Neural crest cell (in vitro differentiated cells): ENCODE measurements around the gene RADIL. TPM values are rescaled to one million over a fixed set of nuclear protein-coding genes. Genes with fewer than 3 reads are reported as not detected.

ENCODE experiments used
- DNase-seq: peaks from one replicate; pipeline ENCODE4 v3.0.0; 2021; ENCODE audit warnings: low read depth, mixed read lengths, low spot score
- H3K27ac Mint-ChIP-seq: one replicate; pipeline ENCODE4 v1.8.0; 2021; ENCODE audit warnings: mild to moderate bottlenecking, mixed read lengths; ENCODE audit not compliant: unreplicated experiment
- H3K27me3 Mint-ChIP-seq: 2 replicates; pipeline ENCODE4 v1.8.0; 2021; ENCODE audit warnings: low read depth, mild to moderate bottlenecking, mixed read lengths
- H3K36me3 Mint-ChIP-seq: 2 replicates; pipeline ENCODE4 v1.8.0; 2021; ENCODE audit warnings: low read depth, mild to moderate bottlenecking, mixed read lengths
- H3K4me1 Mint-ChIP-seq: 2 replicates; pipeline ENCODE4 v1.8.0; 2021; ENCODE audit warnings: mixed read lengths
- H3K4me3 Mint-ChIP-seq: one replicate; pipeline ENCODE4 v1.8.0; 2021; ENCODE audit warnings: mild to moderate bottlenecking, mixed read lengths
- H3K9me3 Mint-ChIP-seq: 2 replicates; pipeline ENCODE4 v1.8.0; 2021; ENCODE audit warnings: mixed read lengths
- CTCF ChIP-seq: fragments of 200-600 bp; sonication (generic); conservative IDR thresholded peaks from 2 replicates; pipeline ENCODE4 v1.5.0; 2021; ENCODE audit warnings: antibody characterized with exemption, mild to moderate bottlenecking
- total RNA-seq: library from RNA; stranded (reverse); gene quantifications from 2 replicates; pipeline ENCODE4 v1.2.1, GENCODE V29; 2021

The RADIL gene
- total RNA-seq, 1 donor from 2014 or later = 13.8 TPM

GRCh38 chr7:4762121-4763055 is 121.1 kb downstream of the RADIL start:
- Mint-ChIP-seq H3K4me3 (no peak overlapping the region), H3K9me3 (no peaks in the 10 kb centered on the region), H3K36me3 (peaks cover 5% of the 10 kb centered on the region), H3K27ac (no peak overlapping the region), H3K4me1 (no peaks in the 10 kb centered on the region), H3K27me3 (no peaks in the 10 kb centered on the region)
- TF ChIP-seq CTCF = no peak
- DNase-seq = no peak

GRCh38 chr7:4760952-4761351 is 122.6 kb downstream of the RADIL start:
- H3K27me3 Mint-ChIP-seq = no peaks in the 10 kb centered on the region
- H3K4me1 Mint-ChIP-seq = no peaks in the 10 kb centered on the region
- TF ChIP-seq CTCF = no peak
- H3K27ac Mint-ChIP-seq = no peak overlapping the region
- no peaks in the 10 kb centered on the region for H3K9me3 Mint-ChIP-seq
- no peak for DNase-seq
- no peak overlapping the region for H3K4me3 Mint-ChIP-seq
- H3K36me3 Mint-ChIP-seq = peaks cover 5% of the 10 kb centered on the region

GRCh38 chr7:4759211-4759610 is 124.3 kb downstream of the RADIL start:
- DNase-seq = no peak
- no peak overlapping the region for H3K27ac Mint-ChIP-seq
- no peaks in the 10 kb centered on the region for H3K4me1 Mint-ChIP-seq
- H3K36me3 Mint-ChIP-seq = peaks cover 5% of the 10 kb centered on the region
- no peaks in the 10 kb centered on the region for H3K27me3 Mint-ChIP-seq
- H3K4me3 Mint-ChIP-seq = no peak overlapping the region
- TF ChIP-seq CTCF = no peak
- no peaks in the 10 kb centered on the region for H3K9me3 Mint-ChIP-seq

- Mint-ChIP-seq H3K9me3 (no peaks in the 10 kb centered on the region), H3K4me1 (no peaks in the 10 kb centered on the region), H3K27me3 (no peaks in the 10 kb centered on the region), H3K27ac (no peak overlapping the region), H3K36me3 (peaks cover 5% of the 10 kb centered on the region), H3K4me3 (no peak overlapping the region)
- no peak for DNase-seq
- TF ChIP-seq CTCF = no peak
These were observed 124.7 kb downstream of the RADIL start for GRCh38 chr7:4758791-4759190.

- no peak for TF ChIP-seq CTCF
- no peak overlapping the region for H3K27ac Mint-ChIP-seq
- peaks cover 5% of the 10 kb centered on the region for H3K36me3 Mint-ChIP-seq
- no peaks in the 10 kb centered on the region for H3K27me3 Mint-ChIP-seq
- H3K4me3 Mint-ChIP-seq = no peak overlapping the region
- H3K9me3 Mint-ChIP-seq = no peaks in the 10 kb centered on the region
- no peaks in the 10 kb centered on the region for H3K4me1 Mint-ChIP-seq
- no peak for DNase-seq
These were observed 125.4 kb downstream of the RADIL start for GRCh38 chr7:4758111-4758510.
